HepG2 (cell line): ENCODE results near the gene INAFM1. TPM values are rescaled to one million over a fixed set of nuclear protein-coding genes. Genes with fewer than 3 reads are reported as not detected.
A peak's percentile ranks its signal among the peaks of the same experiment; 100 is the strongest.

Experiments used
- KAT8 ChIP-seq: IDR thresholded peaks from 2 replicates; pipeline ENCODE4 v1.6.1; 2016; ENCODE audit warnings: missing genetic modification reagents, missing compliant biosample characterization
- MATR3 ChIP-seq: sonication (generic); formaldehyde crosslinking; IDR thresholded peaks from 2 replicates; pipeline ENCODE4 v1.4.0; 2020; ENCODE audit warnings: missing genetic modification reagents
- PCBP2 ChIP-seq: fragments of 200-400 bp; formaldehyde crosslinking; optimal IDR thresholded peaks from 2 replicates; pipeline ENCODE3; 2018; ENCODE audit warnings: low read length, low read depth; ENCODE audit not compliant: poor library complexity, severe bottlenecking
- ZNF207 ChIP-seq: fragments of 450-650 bp; IDR thresholded peaks from 2 replicates; pipeline ENCODE4 v1.6.1; 2016; ENCODE audit warnings: antibody characterized with exemption, borderline replicate concordance
- ZNF432 ChIP-seq: sonication (generic); formaldehyde crosslinking; IDR thresholded peaks from 2 replicates; pipeline ENCODE4 v1.5.0; 2020; ENCODE audit warnings: missing genetic modification reagents, mild to moderate bottlenecking, borderline replicate concordance
- ZNF567 ChIP-seq: sonication (generic); formaldehyde crosslinking; IDR thresholded peaks from 2 replicates; pipeline ENCODE4 v1.8.1; 2023; ENCODE audit warnings: mild to moderate bottlenecking, missing genetic modification reagents, borderline replicate concordance
- ZNF614 ChIP-seq: IDR thresholded peaks from 2 replicates; pipeline ENCODE4 v1.6.1; 2018; ENCODE audit warnings: missing biosample characterization, missing genetic modification reagents, inconsistent platforms, borderline replicate concordance
- polyA plus RNA-seq, 8 experiments: library from polyadenylated mRNA; depleted of rRNA in 3 of 8; stranded (reverse) in 7 of 8; unstranded in 1 of 8; fragments of >200 nt; fragmentation: Illumina TruSeq in 4 of 8; extraction: Trizol in 4 of 8; gene quantifications; 2 replicates each; pipeline versions ENCODE4 v1.2.1 to v1.2.3, GENCODE V29; 2011 to 2016; ENCODE audit warnings: low read depth in 4 of 8, missing spikeins in 1 of 8, mixed read lengths in 1 of 8; ENCODE audit not compliant: insufficient read depth in 1 of 8
- total RNA-seq, 5 experiments: library from RNA; depleted of rRNA; stranded (reverse); fragments of >200 nt; fragmentation: Illumina TruSeq; extraction: Trizol; gene quantifications; 2 replicates each; pipeline ENCODE4 v1.2.3, GENCODE V29; 2016; ENCODE audit warnings: low read depth in 1 of 5
- TF ChIP-seq, protein P1 (sequence below): sonication (generic); formaldehyde crosslinking; IDR thresholded peaks from 2 replicates; pipeline ENCODE4 v1.4.0; 2020; ENCODE audit warnings: low read depth, mild to moderate bottlenecking, missing genetic modification reagents
- TF ChIP-seq, protein P2 (sequence below): fragments of 450-650 bp; IDR thresholded peaks from 2 replicates; pipeline ENCODE4 v1.6.1; 2016
- TF ChIP-seq, protein P3 (sequence below): sonication (generic); formaldehyde crosslinking; IDR thresholded peaks from 2 replicates; pipeline ENCODE4 v1.4.0; 2020; ENCODE audit warnings: mild to moderate bottlenecking, missing genetic modification reagents
- TF ChIP-seq, protein P4 (sequence below): sonication (generic); formaldehyde crosslinking; IDR thresholded peaks from 2 replicates; pipeline ENCODE4 v1.8.0; 2022; ENCODE audit warnings: mild to moderate bottlenecking, missing genetic modification reagents
- TF ChIP-seq, protein P5 (sequence below), 2 experiments: IDR thresholded peaks; 2 replicates each; pipeline ENCODE4 v1.6.1; 2011 to 2012; ENCODE audit warnings: low read length in 2 of 2, borderline replicate concordance in 1 of 2, low read depth in 1 of 2, mild to moderate bottlenecking in 1 of 2, moderate library complexity in 1 of 2
- TF ChIP-seq, protein P6 (sequence below): sonication (generic); formaldehyde crosslinking; IDR thresholded peaks from 2 replicates; pipeline ENCODE4 v1.8.1; 2023; ENCODE audit warnings: mild to moderate bottlenecking, missing genetic modification reagents, borderline replicate concordance
- TF ChIP-seq, protein P7 (sequence below): sonication (generic); formaldehyde crosslinking; IDR thresholded peaks from 2 replicates; pipeline ENCODE4 v1.4.0; 2020; ENCODE audit warnings: missing genetic modification reagents, borderline replicate concordance

Gene INAFM1
- total and polyA plus RNA-seq, 2 of the 13 experiments (the other 11 are each of a cell fraction or from before 2014, with no cell fraction given), result 0.88 to 1.9 TPM

DNA sequence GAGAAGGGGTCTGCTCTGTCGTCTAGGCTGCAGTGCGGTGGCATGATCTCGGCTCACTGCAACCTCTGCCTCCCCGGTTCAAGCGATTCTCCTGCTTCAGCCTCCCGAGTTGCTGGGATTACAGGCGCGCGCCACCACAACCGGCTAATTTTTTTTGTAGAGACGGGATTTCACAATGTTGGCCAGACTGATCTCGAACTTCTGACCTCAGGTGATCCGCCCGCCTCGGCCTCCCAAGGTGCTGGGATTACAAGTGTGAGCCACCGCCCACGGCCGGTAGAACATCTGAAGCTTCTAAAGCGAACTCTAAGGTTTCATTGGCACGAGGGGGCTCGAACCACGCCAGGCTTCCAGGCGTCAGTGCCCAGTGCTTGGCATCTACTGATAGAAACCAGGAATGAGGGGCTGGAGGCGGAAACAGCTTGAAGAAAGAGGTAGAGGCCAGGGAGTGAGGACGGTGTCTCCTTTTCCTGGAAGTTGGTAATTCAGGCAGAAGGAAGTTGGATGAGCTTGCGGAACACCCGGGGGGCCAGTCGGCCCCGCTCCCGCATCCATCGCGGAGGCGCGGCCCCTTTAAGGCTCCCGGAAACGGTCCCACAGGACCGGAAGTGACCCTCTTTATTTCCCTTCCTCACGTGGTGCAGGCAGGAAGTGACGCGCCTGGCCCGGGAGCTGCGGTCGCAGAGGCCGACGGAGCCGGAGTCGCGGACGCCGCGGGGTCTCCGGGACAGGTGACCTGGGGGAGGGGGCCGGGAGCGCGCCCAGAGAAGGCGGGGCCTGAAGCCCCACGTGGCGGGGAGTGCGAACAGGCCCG is 18.6 kb upstream of the INAFM1 start, which contains the start of gene CCDC9 (continued):
- TF ChIP-seq, protein P1, sequence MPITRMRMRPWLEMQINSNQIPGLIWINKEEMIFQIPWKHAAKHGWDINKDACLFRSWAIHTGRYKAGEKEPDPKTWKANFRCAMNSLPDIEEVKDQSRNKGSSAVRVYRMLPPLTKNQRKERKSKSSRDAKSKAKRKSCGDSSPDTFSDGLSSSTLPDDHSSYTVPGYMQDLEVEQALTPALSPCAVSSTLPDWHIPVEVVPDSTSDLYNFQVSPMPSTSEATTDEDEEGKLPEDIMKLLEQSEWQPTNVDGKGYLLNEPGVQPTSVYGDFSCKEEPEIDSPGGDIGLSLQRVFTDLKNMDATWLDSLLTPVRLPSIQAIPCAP, result 0 out of 2 replicates have a peak, but pooled peaks have one; percentile 37
- TF ChIP-seq, protein P2, sequence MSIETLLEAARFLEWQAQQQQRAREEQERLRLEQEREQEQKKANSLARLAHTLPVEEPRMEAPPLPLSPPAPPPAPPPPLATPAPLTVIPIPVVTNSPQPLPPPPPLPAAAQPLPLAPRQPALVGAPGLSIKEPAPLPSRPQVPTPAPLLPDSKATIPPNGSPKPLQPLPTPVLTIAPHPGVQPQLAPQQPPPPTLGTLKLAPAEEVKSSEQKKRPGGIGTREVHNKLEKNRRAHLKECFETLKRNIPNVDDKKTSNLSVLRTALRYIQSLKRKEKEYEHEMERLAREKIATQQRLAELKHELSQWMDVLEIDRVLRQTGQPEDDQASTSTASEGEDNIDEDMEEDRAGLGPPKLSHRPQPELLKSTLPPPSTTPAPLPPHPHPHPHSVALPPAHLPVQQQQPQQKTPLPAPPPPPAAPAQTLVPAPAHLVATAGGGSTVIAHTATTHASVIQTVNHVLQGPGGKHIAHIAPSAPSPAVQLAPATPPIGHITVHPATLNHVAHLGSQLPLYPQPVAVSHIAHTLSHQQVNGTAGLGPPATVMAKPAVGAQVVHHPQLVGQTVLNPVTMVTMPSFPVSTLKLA, result peak; percentile 83
- TF ChIP-seq ZNF567 (CRISPR knock-in tag) (peak; percentile 35; the same call in 1 of the 2 replicates), ZNF432 (no peak), MATR3 (CRISPR knock-in tag) (no peak), ZNF207 (no peak), ZNF614 (CRISPR knock-in tag) (no peak), KAT8 (CRISPR knock-in tag) (peak; percentile 94), PCBP2 (no peak)
- TF ChIP-seq, protein P3, sequence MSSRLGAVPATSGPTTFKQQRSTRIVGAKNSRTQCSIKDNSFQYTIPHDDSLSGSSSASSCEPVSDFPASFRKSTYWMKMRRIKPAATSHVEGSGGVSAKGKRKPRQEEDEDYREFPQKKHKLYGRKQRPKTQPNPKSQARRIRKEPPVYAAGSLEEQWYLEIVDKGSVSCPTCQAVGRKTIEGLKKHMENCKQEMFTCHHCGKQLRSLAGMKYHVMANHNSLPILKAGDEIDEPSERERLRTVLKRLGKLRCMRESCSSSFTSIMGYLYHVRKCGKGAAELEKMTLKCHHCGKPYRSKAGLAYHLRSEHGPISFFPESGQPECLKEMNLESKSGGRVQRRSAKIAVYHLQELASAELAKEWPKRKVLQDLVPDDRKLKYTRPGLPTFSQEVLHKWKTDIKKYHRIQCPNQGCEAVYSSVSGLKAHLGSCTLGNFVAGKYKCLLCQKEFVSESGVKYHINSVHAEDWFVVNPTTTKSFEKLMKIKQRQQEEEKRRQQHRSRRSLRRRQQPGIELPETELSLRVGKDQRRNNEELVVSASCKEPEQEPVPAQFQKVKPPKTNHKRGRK (CRISPR knock-in tag), result no peak
- TF ChIP-seq, protein P4, sequence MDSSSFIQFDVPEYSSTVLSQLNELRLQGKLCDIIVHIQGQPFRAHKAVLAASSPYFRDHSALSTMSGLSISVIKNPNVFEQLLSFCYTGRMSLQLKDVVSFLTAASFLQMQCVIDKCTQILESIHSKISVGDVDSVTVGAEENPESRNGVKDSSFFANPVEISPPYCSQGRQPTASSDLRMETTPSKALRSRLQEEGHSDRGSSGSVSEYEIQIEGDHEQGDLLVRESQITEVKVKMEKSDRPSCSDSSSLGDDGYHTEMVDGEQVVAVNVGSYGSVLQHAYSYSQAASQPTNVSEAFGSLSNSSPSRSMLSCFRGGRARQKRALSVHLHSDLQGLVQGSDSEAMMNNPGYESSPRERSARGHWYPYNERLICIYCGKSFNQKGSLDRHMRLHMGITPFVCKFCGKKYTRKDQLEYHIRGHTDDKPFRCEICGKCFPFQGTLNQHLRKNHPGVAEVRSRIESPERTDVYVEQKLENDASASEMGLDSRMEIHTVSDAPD, result no peak
- TF ChIP-seq, protein P5, sequence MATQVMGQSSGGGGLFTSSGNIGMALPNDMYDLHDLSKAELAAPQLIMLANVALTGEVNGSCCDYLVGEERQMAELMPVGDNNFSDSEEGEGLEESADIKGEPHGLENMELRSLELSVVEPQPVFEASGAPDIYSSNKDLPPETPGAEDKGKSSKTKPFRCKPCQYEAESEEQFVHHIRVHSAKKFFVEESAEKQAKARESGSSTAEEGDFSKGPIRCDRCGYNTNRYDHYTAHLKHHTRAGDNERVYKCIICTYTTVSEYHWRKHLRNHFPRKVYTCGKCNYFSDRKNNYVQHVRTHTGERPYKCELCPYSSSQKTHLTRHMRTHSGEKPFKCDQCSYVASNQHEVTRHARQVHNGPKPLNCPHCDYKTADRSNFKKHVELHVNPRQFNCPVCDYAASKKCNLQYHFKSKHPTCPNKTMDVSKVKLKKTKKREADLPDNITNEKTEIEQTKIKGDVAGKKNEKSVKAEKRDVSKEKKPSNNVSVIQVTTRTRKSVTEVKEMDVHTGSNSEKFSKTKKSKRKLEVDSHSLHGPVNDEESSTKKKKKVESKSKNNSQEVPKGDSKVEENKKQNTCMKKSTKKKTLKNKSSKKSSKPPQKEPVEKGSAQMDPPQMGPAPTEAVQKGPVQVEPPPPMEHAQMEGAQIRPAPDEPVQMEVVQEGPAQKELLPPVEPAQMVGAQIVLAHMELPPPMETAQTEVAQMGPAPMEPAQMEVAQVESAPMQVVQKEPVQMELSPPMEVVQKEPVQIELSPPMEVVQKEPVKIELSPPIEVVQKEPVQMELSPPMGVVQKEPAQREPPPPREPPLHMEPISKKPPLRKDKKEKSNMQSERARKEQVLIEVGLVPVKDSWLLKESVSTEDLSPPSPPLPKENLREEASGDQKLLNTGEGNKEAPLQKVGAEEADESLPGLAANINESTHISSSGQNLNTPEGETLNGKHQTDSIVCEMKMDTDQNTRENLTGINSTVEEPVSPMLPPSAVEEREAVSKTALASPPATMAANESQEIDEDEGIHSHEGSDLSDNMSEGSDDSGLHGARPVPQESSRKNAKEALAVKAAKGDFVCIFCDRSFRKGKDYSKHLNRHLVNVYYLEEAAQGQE (IDR thresholded peaks at IDR 0.05; ENCODE audit: borderline replicate concordance in 1 of 2, low read depth in 1 of 2, low read length in 2 of 2), result no peak
- TF ChIP-seq, protein P6, sequence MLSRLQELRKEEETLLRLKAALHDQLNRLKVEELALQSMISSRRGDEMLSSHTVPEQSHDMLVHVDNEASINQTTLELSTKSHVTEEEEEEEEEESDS (CRISPR knock-in tag), result no peak
- TF ChIP-seq, protein P7, sequence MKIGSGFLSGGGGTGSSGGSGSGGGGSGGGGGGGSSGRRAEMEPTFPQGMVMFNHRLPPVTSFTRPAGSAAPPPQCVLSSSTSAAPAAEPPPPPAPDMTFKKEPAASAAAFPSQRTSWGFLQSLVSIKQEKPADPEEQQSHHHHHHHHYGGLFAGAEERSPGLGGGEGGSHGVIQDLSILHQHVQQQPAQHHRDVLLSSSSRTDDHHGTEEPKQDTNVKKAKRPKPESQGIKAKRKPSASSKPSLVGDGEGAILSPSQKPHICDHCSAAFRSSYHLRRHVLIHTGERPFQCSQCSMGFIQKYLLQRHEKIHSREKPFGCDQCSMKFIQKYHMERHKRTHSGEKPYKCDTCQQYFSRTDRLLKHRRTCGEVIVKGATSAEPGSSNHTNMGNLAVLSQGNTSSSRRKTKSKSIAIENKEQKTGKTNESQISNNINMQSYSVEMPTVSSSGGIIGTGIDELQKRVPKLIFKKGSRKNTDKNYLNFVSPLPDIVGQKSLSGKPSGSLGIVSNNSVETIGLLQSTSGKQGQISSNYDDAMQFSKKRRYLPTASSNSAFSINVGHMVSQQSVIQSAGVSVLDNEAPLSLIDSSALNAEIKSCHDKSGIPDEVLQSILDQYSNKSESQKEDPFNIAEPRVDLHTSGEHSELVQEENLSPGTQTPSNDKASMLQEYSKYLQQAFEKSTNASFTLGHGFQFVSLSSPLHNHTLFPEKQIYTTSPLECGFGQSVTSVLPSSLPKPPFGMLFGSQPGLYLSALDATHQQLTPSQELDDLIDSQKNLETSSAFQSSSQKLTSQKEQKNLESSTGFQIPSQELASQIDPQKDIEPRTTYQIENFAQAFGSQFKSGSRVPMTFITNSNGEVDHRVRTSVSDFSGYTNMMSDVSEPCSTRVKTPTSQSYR (CRISPR knock-in tag), result peak; percentile 52; the same call in 1 of the 2 replicates
